Caco-2 (cell line): ENCODE data around the gene MYO5C. TPM values are rescaled to one million over a fixed set of nuclear protein-coding genes. Genes with fewer than 3 reads are reported as not detected.

ENCODE experiments used
- BruUV-seq: library from RNA; stranded (reverse); fragments of 400-500 nt; replicated peaks from 2 replicates; lab custom pipeline; 2021; lab: Mats Ljungman, UMichigan
- CTCF ChIA-PET: fragments of 300-600 bp; sonication (Branson Sonifier 250); formaldehyde crosslinking; loops from one replicate; lab custom pipeline; 2022; ENCODE audit warnings: antibody characterized with exemption; lab: Charles Lee
- POLR2A ChIA-PET: fragments of 300-600 bp; sonication (Branson Sonifier 250); formaldehyde crosslinking; loops from one replicate; lab custom pipeline; 2022; ENCODE audit warnings: antibody characterized with exemption; lab: Charles Lee
- DNase-seq, 2 experiments: peaks; one replicate each; pipeline versions ENCODE4 v3.0.0 to v3.0.0-alpha.2; 2020 to 2022
- H3K27me3 ChIP-seq: replicated peaks from 2 replicates; pipeline ENCODE4 v1.6.0; 2011; ENCODE audit warnings: low read length; ENCODE audit not compliant: control insufficient read depth, insufficient read depth
- H3K36me3 ChIP-seq: 2 replicates; pipeline ENCODE4 v1.5.1; 2011; ENCODE audit warnings: low read length; ENCODE audit not compliant: control insufficient read depth, insufficient read depth
- H3K4me1 ChIP-seq: fragments of 250-450 bp; sonication (Bioruptor Pico); 2 replicates; pipeline ENCODE4 v1.5.1; 2020; ENCODE audit warnings: mild to moderate bottlenecking
- H3K4me3 ChIP-seq: 2 replicates; pipeline ENCODE4 v1.5.1; 2011; ENCODE audit warnings: low read depth, mild to moderate bottlenecking, control low read depth, low read length
- H3K9me3 ChIP-seq: fragments of 250-450 bp; sonication (Bioruptor Pico); 2 replicates; pipeline ENCODE4 v1.5.1; 2020; ENCODE audit warnings: mild to moderate bottlenecking, moderate library complexity
- H3K27ac Mint-ChIP-seq: one replicate; pipeline ENCODE4 v1.8.0; 2022; ENCODE audit warnings: mixed read lengths; ENCODE audit not compliant: unreplicated experiment
- H3K27me3 Mint-ChIP-seq: one replicate; pipeline ENCODE4 v1.8.0; 2022; ENCODE audit warnings: mixed read lengths; ENCODE audit not compliant: insufficient read depth, unreplicated experiment
- H3K36me3 Mint-ChIP-seq: one replicate; pipeline ENCODE4 v1.8.0; 2022; ENCODE audit warnings: mild to moderate bottlenecking, mixed read lengths; ENCODE audit not compliant: insufficient read depth, unreplicated experiment
- H3K4me1 Mint-ChIP-seq: one replicate; pipeline ENCODE4 v1.8.0; 2022; ENCODE audit warnings: low read depth, mixed read lengths; ENCODE audit not compliant: unreplicated experiment
- H3K4me3 Mint-ChIP-seq: one replicate; pipeline ENCODE4 v1.8.0; 2022; ENCODE audit warnings: mild to moderate bottlenecking, moderate library complexity, mixed read lengths; ENCODE audit not compliant: unreplicated experiment
- H3K9me3 Mint-ChIP-seq: one replicate; pipeline ENCODE4 v1.8.0; 2022; ENCODE audit warnings: mixed read lengths; ENCODE audit not compliant: unreplicated experiment
- intact Hi-C: fragments of 100-400 bp; cut with micrococcal nuclease; formaldehyde crosslinking; loops from one replicate; pipeline ENCODE4 v1.10.0; 2022; ENCODE audit not compliant: unreplicated experiment
- total RNA-seq: library from RNA; stranded (reverse); gene quantifications from 2 replicates; pipeline ENCODE4 v1.2.3, GENCODE V29; 2022
- TF ChIP-seq, protein P1 (sequence below), 2 experiments: fragments of 200-600 bp in 1 of 2; IDR thresholded peaks; 1 replicate in 1 of 2; 2 replicates in 1 of 2; pipeline versions ENCODE4 v1.5.1 to v1.8.0; 2011 to 2022; ENCODE audit warnings: antibody characterized with exemption in 1 of 2, control low read depth in 1 of 2, inconsistent platforms in 1 of 2, low read depth in 1 of 2, low read length in 1 of 2, mild to moderate bottlenecking in 1 of 2, moderate library complexity in 1 of 2; ENCODE audit not compliant: insufficient read depth in 1 of 2, severe bottlenecking in 1 of 2, unreplicated experiment in 1 of 2

Gene MYO5C
- total RNA-seq, 1 experiment from 2014 or later, result 33.5 TPM

DNA sequence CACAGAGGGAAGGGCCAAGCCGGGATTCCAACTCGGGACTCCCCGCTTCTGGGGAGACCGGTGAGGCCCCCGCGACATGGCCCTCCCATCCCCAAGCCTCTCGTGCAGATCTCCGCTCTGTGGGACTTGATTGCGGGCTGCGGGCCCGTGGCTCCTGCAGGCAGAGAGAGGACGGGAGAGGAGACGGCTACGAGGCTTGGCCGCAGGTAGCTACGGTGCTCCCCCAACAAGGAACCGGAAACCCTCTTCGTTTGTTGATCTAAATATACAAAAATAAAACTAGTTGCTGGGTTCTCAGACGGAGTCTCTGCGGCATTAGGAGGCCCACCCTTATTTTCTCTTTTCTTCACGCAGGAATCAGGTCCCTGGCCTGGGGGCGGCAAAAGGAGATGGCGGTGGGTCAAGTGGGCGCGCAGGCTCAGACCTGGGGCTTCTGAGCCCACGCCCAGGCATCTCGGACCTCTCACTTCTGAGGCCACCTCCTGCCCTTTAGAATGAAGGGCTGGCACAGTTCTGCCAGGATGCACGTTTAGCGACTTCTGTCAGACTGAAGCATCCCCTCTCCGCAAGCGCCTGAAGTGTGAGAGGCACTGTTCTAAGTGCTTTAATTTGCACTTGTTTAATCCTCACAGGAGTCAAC lies 115.3 kb downstream of the MYO5C start:
- Histone ChIP-seq H3K9me3 (no peaks in the 10 kb centered on the region), H3K4me1 (peaks cover 17% of the 10 kb centered on the region), H3K4me3 (peak overlapping the region; percentile 88), H3K36me3 (no peaks in the 10 kb centered on the region), H3K27me3 (no peaks in the 10 kb centered on the region)
- Mint-ChIP-seq H3K27me3 (no peaks in the 10 kb centered on the region), H3K27ac (peak overlapping the region; percentile 88), H3K36me3 (peaks cover 6% of the 10 kb centered on the region), H3K4me3 (peak overlapping the region; percentile 97), H3K4me1 (peaks cover 5% of the 10 kb centered on the region), H3K9me3 (no peaks in the 10 kb centered on the region)
- ChIA-PET CTCF (interaction anchor here (1.7 to 1.8 kb wide), 2 partner anchors 28 to 47 kb away, joined by 6 to 9 read pairs; no protein-coding TSS in a partner anchor), POLR2A (interaction anchor here (0.7 kb wide), 1 partner anchor 51 kb away, joined by 3 read pairs; no protein-coding TSS in a partner anchor)
- DNase-seq, result no peak
- TF ChIP-seq, protein P1, sequence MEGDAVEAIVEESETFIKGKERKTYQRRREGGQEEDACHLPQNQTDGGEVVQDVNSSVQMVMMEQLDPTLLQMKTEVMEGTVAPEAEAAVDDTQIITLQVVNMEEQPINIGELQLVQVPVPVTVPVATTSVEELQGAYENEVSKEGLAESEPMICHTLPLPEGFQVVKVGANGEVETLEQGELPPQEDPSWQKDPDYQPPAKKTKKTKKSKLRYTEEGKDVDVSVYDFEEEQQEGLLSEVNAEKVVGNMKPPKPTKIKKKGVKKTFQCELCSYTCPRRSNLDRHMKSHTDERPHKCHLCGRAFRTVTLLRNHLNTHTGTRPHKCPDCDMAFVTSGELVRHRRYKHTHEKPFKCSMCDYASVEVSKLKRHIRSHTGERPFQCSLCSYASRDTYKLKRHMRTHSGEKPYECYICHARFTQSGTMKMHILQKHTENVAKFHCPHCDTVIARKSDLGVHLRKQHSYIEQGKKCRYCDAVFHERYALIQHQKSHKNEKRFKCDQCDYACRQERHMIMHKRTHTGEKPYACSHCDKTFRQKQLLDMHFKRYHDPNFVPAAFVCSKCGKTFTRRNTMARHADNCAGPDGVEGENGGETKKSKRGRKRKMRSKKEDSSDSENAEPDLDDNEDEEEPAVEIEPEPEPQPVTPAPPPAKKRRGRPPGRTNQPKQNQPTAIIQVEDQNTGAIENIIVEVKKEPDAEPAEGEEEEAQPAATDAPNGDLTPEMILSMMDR (IDR thresholded peaks at IDR 0.05; ENCODE audit: insufficient read depth in 1 of 2, low read depth in 1 of 2, low read length in 1 of 2, severe bottlenecking in 1 of 2, unreplicated experiment in 1 of 2), result no peak
- BruUV-seq, result TSS peak; percentile 56
- intact Hi-C loops, result no loop called here

DNA sequence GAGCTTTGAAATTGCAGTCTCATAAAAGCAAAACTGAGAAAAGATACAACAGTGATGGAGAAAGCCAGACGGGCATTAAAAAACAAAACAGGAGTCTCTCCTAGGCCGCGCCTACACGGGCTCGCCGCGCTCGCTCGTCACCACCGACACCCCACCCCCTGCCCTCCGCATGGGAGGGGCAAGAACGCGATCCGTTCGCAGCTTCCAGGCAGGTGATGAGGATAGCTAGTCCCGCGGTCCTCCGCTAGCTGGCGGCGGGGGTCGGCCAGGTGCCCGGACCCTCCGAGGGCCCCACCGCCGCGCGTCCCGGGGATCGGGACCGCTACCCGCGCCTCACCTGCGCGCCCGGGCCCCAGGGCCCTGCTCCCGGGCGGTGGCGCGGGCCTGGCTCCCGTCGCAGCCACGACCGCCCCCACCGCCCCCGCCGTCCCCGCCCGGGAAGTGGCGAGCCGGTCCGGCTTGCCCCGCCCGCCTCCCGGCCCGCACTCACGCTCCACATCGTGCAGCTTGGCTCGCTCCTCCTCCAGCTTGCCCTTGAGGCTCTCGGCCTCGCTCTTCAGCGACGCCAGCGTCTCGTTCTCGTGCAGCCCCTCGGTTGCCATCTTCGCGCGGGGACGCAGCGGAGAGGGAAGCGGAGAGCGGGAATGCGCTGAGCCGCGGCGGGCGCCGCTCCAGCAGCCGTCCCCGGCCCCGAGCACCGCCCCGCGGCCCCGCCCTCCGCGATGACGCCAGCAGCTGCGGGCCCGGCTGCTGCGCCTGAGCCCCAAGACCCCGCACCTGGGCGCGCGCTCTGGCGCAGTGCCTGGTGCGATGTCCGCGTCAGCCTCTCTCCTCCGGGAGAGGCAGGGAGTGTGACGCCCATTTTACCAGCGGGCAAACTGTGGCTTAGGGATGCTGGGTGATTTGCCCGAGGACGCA lies 116.1 kb downstream of the MYO5C start:
- Mint-ChIP-seq H3K27ac (peak overlapping the region; percentile 88), H3K27me3 (no peaks in the 10 kb centered on the region), H3K4me1 (peaks cover 3% of the 10 kb centered on the region), H3K36me3 (peaks cover 6% of the 10 kb centered on the region), H3K9me3 (no peaks in the 10 kb centered on the region), H3K4me3 (peak overlapping the region; percentile 97)
- H3K9me3 ChIP-seq, result no peaks in the 10 kb centered on the region
- peaks cover 11% of the 10 kb centered on the region for H3K4me1 ChIP-seq
- H3K27me3 ChIP-seq, result no peaks in the 10 kb centered on the region
- POLR2A ChIA-PET, result interaction anchor here (0.6 to 0.7 kb wide), 4 partner anchors 51 to 253 kb away, joined by 3 to 4 read pairs (median 4); no protein-coding TSS in a partner anchor
- peak overlapping the region; percentile 88 for H3K4me3 ChIP-seq
- intact Hi-C loops, result no loop called here
- CTCF ChIA-PET, result interaction anchor here (0.6 to 1.8 kb wide), 5 partner anchors 24 to 184 kb away, joined by 3 to 9 read pairs (median 4); no protein-coding TSS in a partner anchor
- H3K36me3 ChIP-seq, result no peaks in the 10 kb centered on the region
- TF ChIP-seq, protein P1 (IDR thresholded peaks at IDR 0.05; ENCODE audit: insufficient read depth in 1 of 2, low read depth in 1 of 2, low read length in 1 of 2, severe bottlenecking in 1 of 2, unreplicated experiment in 1 of 2), result no peak
- DNase-seq, result peak; percentile 80 to 85
- no TSS peak for BruUV-seq

DNA sequence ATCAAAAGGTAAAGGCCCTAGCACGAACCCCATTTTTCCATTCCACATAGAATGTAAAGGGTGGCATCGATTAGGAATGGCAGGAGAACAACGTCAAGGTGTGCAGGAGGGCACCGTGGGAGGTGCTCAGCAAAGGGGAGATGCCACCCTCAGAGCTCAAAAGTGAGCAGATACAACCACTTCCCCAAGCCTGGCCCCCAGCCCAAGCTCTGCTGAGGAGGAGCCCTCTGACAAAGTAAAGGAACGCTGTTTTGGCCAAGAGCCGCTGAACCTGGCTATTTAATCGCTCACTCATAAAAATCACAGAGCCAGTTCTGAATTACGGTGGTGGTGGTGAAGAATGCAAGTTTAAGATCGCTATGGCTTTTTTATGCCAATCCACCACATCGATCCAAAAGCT lies 116.8 kb downstream of the MYO5C start:
- no peak for DNase-seq
- Histone ChIP-seq H3K27me3 (no peaks in the 10 kb centered on the region), H3K4me3 (peak overlapping the region; percentile 88), H3K36me3 (no peaks in the 10 kb centered on the region), H3K9me3 (no peaks in the 10 kb centered on the region), H3K4me1 (peaks cover 9% of the 10 kb centered on the region)
- H3K27ac Mint-ChIP-seq, result peak overlapping the region; percentile 88
- intact Hi-C loops, result no loop called here
- TF ChIP-seq, protein P1 (IDR thresholded peaks at IDR 0.05; ENCODE audit: insufficient read depth in 1 of 2, low read depth in 1 of 2, low read length in 1 of 2, severe bottlenecking in 1 of 2, unreplicated experiment in 1 of 2), result no peak
- no peaks in the 10 kb centered on the region for H3K27me3 Mint-ChIP-seq
- no peaks in the 10 kb centered on the region for H3K9me3 Mint-ChIP-seq
- CTCF ChIA-PET, result interaction anchor here (1.2 to 1.8 kb wide), 4 partner anchors 25 to 49 kb away, joined by 3 to 9 read pairs (median 5); no protein-coding TSS in a partner anchor
- TSS peak; percentile 59 for BruUV-seq
- POLR2A ChIA-PET, result interaction anchor here (0.6 kb wide), 3 partner anchors 109 to 252 kb away, joined by 3 to 4 read pairs (median 4); no protein-coding TSS in a partner anchor
- peaks cover 6% of the 10 kb centered on the region for H3K36me3 Mint-ChIP-seq
- H3K4me3 Mint-ChIP-seq, result peak overlapping the region; percentile 97
- H3K4me1 Mint-ChIP-seq, result no peaks in the 10 kb centered on the region
